D341Med (cell line): Measurements from ENCODE around the gene LMF1.

Source experiments
- DNase-seq: peaks from one replicate; pipeline ENCODE4 v3.0.0; 2012; ENCODE audit warnings: low spot score

Gene LMF1

DNA sequence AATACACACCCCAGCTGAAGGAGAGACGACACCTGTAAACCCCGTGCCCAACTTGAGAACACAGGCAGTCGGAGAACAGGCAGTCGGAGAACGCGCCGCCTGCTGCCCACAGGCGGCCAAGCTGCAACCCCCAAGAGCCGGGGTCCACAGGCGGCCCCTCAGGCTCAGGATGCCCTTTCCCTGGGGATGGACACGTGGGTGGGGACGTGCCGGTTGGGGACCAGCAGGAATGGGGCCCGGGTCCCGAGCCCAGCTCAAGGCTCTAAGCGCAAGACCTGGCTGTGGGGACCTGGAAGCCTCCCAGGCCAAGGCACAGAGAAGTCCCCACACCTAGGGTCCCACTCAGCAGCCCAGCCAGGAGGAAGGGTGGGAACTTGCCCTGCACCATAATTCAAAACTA lies 90.8 kb downstream of the LMF1 start:
- no peak for DNase-seq

DNA sequence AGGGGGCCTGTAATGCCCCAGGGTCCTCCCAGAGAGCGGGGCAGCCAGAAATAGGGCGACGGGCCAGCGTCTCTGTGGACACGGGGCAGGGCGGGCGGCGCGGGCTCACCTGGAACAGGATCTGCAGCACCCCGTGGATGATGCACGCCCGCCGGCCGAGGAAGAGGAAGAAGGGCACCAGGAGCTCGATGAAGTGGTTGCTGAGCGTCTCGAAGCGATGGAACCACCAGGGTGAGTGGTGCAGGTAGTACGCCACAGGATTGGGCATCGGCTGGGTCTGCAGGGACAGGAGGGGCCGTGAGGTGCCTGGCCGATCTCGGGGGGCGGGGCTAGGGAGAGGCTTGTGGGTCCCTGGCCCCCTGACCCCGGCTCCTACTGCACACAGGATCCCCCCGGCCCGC lies 91.3 kb downstream of the LMF1 start:
- DNase-seq: no peak

DNA sequence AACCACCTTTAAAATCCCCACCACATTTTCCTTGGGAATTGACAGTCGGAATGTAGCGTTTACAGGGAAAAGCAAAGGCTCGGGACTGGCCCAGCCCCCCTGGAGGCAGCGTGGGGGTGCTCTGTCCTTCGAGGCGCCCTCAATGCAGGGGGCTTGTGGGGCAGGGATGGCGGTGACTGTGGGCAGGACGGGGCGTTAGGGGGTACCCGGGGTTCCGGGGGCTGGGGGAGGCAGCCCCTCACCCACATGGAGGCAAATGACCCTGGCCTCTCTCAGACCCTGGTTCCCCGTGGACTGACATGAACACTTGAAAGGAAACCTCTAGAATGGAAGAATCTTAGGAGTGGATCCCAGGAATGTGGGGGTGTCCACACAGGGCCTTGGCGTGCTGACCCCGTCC lies 91.9 kb downstream of the LMF1 start:
- DNase-seq: no peak

DNA sequence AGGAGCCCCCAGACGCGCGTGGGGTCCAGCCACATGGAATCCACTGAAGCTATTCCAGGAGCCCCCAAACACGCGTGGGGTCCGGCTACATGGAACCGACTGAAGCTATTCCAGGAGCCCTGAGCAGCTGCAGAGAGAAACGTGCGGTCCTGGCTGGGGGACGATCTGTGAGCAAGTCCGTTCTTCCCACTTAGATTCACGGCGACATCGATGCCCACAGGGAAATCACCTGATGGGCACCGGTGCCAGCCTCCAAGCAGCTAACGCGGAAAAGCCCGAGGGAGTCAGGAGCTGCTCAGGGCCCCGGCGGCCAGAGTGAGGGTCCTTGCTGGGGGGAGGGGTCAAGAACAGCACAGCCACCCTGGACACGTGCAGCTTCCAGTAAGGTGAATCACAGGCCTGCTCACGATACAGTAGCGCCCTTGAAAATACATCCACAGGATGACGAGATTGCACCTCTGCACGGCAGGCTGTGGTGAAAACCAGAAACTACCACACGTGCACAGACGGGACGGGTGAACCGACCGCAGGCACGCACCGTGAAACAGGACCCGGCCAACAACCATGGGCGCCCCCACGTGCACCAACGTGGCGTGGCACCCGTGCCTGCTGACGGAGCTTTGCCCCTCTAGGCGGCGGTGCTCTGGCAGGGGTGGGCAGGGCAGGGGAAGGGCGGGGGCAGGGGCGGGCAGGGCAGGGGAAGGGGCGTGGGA lies 92.6 kb downstream of the LMF1 start:
- DNase-seq: peak; percentile 82

DNA sequence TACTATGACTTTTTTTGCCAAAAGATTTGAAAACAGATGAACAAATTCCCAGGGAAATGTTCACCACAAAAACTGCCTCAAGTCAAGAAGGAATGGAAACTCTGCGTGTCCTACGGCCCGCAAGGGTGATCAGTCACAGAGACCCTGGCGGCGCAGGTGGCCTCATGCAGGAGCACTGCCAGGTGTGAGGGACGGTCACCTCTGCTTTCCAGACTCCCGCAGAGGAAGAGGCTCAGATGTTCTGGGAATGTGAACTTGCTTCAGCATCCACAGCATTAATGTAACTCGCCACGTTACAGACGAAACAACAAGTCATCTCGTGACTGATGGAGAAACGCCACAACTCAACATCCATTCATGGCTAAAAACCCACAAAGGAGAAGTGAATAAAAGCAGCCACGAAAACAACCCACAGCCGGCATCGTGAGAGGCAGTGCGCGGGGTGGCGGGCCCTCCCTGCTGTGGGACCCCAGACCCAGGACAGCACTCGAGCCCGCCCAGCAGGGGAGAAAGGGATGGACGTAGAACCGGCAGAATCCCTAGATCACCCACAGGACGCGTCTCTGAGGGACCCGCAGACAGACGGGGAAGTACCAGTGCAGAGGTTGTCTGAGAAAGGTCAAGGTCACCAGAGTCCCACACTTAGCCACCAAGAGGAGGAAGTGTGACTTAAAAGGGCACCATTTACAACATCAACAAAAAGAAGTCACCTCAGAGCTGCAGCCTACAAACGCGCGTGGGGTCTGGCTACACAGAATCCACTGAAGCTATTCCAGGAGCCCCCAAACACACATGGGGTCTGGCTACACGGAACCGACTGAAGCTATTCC lies 93.3 kb downstream of the LMF1 start:
- DNase-seq: no peak

DNA sequence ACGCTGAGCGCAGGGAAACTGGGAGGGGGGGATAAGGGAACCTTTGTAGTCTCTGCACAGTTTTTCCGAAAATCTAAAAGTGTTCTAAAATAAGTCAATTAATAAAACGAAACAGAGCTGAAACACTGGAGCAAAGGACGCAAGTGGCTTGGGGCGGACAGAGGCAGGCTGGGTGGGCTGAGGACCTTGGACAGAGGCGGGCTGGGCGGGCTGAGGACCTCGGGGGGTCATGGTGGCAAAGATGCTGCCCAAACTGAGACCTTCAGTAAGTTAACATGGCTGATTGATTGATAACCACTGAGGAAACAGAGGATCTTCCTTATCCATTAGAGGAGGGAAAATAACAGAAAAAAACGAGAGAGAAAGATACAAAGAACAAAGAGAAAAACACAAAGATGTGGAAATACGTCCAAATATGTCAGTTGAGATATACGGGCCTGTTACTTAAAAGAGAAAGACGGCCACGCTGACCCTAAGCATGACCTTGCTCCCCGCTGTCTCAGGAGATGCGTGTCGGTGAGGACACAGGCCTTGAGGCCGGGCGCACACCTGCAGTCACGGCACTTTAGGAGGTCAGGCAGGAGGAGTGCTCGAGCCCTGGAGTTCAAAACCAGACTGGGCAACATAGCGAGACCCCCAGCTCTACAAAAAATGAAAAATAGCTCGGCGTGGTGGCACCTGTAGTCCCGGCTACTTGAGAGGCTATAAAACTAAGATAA lies 94.1 kb downstream of the LMF1 start:
- no peak for DNase-seq

DNA sequence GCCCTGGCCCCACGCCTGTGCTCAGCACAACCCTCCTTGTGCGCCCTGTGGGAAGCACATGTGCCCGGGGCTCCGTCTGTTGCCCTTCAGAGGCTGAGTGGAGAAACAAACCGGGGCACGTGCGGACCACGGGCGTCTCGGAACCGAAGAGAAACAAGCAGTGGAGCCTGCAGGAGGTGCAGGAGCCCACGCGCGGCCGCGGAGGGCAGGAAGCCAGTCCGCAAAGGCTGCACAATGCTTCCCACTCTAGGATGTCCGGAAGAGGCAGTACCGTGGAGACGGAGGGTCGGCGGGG lies 94.8 kb downstream of the LMF1 start:
- no peak for DNase-seq

DNA sequence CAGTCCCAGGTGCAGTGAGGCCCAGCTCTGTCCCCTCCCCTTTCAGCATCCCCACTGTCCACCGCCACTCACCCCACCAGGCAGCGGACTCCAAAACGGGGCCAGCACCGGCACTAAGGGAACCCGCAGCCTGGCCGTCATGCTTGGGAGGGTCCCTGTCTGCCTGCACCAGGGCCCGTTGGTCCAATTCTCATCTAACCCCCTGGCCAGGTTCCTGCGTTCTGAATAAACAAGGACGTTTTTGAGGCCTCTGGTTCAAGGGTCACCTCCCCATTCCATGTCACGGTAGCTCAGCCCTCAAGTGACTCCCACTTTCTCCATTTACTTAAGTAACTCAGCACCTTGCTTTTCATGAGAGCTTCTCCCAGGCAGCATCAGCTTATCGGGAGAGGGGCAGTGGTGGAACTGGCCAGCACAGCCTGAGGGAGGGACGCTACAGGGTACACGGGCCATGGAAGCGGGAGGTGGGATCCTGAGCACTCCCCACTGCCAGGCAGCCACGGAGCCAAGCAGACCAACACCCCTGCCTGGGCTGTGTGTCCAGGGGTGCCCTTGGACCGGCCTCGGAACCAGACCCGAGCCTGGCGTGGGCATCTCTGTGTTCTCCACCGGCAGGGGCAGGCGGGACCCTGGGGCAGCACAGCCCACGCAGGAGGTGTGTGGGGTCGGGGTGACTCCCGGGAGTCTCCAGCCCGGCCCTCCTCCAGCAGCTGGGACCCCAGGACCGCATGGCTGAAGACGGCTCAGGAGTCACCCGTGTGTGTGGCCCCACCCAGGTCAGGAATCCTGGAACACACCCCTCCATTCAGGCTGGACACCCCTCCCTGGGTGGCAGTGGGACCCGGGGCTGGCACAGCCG lies 95.4 kb downstream of the LMF1 start:
- no peak for DNase-seq

DNA sequence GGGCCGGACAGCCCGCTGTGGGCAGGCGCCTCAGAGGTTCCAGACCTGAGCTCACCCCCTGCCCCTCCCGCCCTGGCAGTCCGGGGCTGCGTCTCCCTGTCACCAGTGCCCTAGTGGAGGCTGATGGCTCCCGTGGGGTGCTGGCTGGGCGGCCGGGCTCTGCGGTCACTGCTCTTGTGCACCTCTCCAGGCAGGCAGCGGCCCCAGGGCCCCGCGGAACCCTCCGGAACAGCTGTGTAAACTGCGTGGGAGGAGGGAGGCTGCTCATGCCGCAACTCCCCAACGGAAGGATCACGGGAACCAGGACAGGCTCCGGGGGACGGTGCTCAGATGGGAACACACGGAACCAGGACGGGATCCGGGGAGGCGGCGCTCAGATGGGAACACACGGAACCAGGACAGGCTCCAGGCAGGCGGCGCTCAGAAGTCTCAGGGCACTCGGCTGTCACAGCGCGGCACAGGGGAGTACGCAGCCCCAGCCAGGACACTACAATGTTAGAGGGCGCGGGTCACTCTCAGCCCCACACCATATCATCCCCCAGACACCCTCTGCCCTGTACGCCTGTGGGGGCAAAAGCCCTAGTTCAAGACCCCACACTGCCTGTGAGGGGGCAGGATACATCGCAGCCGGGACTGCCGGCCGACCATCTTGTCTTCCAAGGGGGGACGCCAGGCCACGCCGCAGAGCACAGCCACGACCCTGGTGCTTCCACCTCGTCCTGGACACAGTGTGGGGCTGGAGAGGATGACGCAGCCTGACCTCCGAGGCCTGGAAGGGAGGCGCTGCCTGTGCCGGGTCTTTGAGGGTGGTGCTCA lies 96.2 kb downstream of the LMF1 start:
- no peak for DNase-seq

DNA sequence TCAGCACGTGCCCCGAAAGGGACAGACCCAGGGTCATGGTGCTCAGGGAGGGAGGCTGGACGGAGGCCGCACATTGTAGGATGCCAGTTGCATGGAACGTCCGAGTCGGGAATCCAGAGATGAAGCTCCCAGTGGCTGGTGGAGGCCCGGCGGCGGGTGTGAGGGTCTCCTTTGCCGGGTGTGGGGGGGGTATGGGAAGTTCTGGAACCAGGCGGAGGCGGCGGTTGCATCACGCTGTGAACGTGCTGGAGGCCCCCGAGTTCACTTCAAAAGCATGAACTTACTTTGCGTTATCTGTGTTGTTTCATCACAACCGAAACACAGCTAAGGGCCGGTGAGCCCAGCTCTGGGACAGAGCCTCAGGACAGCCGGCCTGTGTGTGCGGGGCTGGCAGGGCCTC lies 96.9 kb downstream of the LMF1 start:
- no peak for DNase-seq

DNA sequence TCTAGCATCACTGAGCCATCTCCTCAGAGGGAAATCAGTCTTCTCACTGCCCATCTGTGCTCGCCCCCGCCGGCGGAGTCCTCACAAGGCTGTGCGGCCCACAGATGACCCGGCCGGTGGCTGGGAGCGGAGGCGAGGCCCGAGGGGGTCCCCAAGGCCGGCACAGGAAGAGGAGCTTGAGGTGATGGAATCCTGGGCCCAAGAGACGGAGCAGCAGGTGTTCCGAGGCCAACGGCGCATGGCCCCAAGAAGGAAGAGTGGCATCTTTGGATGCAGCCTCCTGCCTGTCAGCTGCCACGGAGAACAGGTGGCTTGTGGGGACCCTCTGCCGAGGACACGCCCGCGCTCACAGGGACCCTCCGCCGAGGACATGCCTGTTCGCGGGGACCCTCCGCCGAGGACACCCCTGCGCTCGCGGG lies 97.5 kb downstream of the LMF1 start:
- DNase-seq: no peak

DNA sequence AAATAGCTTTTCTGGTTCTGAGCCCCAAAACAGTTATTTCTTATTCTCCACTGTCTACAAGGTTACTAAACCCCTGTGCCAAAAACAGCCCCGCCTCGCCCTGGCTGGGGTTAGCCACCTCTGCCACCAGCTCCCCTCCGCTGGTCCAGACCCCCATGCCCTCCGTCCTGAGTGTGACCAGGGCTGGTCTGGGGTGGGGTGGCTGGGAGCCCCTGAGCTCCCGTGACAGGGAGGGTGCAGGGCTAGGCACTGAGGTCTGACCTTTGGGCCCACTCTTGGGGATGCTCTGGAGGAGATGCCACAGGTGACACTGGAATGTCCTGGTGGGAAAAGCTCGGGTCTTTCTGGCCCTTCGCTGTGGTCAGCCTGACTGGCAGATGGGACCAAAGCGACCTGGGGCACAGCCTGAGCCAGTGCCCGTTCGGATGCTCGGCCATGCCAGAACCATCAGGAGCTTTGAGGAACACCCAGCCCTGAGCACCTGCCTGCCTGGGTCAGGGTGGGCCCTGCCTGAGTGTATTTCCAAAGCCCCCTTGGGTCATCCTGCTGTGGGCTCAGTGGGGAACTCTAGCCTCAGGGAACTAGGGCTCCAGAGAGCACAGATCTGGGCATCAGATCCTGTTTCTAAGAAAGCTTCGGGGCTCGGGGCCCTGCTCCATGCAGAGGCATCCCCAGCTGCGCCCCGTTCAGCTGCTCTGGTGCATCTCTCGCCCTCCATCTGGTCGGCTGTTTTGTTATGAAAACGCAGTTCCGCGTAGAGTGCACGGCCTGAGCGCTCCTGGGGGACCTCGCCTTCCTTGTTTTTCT lies 98.1 kb downstream of the LMF1 start:
- DNase-seq: no peak

DNA sequence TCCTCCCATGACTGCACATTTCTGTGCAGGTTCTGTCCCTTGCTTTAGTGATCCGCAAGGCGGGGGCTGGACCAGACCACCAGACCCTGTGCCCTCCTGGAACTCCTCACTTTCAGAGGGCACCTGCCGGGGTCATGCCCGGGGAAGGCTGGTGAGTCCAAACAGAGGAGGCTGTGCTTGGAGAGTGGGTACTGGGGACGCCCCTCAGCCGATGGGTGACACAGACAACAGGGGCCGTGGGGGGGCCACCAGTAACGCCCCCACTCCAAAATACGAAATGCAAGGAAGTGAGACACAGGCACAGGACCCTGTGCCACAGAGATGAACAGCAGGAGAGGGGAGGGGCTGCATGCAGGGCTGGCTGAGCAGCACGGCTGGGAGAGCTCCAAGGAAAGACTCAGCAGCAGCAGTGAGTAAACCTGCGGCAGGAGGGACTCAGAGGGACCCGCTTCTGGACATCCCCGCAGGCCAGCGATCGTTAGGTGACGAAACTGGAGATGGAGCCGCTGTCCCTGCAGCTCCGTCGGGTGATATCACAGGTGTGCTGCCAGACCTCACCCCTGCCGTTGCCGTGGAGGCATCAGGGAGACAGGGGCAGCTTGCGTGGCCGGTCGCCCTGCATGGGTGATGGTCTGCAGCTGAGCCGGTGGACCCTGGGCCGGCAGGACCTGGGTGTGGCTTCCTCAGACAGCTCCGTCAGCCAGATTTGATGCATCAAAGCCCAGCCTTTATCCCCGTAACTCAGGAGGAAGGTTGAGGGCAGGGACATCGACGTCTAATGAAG lies 99.0 kb downstream of the LMF1 start:
- no peak for DNase-seq

DNA sequence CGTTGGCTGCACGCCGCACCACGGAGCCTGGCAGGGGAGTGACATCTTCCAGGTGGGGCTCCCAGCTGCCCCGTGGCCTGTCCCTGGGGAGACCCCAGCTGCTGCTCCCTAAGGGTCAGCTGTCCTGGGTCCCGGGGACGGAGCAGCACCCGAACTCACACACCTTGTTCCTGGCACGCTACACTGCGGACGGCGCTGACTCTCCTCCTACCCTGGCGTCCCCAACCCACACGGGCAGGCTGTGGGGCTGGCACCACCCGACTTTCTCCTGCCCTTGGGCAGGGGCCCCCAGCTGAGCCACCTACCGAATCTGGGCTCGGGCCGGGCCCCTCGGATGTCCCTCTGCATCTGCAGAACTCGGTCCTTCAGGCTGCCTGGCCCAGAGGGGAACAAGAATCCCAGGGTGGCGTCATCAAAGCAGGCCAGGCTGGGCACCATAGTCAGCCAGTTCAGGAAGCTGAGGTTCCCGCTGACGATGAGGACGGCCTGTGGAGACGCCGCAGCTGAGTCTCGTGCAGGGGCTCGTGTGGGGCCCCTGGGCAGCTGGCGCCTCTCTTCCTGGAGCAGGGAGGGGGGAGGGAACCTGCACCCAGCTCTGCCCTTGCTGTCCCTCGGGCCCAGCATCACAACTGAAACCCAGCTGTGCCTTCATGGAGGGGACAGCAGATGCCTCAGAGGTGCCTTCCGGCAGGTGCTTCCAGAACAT lies 99.8 kb downstream of the LMF1 start:
- no peak for DNase-seq

DNA sequence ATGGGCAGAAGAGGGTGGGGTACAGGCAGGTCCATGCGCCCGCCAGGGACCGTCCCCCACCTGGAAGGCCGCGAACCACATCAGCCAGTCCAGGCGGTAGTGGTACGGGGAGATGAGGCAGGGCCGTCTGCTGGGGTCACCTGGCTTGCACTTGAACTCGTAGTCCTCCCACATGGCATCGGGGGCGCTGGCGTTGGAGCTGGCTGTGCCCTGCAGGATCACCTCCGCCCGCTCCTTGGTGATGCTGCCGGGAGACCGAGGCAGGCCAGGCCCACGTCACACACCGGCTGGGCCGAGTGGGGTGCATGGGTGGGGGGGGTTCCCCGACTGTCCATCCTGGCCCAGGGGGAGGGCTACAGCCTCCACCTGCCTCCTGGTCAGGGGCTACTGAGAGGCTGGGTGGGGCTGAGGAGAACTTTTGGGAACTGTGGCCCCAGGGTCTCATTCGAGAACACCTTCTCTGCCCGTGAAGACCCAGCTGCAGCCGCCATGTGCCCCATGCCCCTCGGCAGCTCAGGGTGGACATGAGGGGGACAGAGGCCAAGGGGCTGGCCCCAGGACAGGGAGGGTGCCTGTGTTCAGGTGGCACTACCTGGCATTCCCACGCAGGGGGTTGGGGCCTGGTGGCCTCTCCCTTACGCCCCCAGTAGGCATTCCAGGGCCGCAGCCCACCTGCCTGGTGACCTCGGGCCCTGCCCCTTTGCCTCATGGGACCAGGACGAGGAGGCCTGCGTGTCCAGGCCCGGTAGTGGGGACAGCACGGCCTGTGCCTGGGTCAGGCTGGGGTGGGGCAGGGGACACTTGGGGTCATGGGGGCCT lies 100.8 kb downstream of the LMF1 start:
- no peak for DNase-seq

DNA sequence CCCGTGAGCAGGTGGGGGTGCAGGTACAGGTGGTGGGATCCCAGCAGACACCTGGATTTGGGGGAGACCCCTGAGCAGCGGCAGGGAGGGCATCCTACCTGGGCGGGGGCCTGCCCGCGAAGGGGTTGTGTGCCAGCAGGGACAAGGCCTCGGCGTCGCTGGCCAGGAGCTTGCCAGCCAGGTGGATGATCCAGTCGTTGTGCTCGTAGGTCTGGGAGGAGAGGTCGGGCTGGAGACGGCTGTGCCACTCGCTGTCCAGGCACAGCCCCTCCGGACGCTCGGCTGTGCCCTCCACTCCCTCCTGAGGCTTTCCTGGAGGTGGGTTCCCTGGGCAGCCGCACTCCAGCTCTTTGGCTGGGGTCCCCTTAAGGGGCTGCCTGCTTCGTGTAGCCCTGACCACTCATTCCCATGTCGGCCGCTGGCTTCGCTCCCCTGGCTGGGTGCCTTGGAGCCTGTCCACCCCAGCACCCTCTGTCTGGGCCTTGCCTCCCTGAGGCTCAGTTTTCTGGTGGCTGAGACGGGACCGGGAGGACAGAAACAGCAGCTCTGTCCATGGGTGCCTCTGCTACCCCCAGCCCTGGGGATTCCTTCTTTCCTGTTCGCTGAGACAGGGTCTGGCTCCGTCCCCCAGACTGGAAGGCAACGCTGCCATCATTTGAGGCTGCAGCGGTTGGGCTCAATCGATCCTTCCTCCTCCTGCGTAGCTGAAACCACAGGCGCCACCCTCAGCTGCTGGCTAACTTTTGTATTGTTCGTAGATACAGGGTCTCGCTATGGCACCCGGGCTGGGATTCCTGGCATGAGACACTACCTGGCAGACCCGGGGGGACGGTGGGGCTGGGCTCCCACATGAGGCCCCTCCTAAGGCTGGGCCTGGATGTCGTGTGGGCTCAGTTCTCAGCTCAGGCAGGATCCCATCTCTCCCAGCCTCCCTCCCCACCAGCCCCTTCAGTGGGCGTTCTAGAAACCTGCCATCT lies 101.7 kb downstream of the LMF1 start:
- no peak for DNase-seq

DNA sequence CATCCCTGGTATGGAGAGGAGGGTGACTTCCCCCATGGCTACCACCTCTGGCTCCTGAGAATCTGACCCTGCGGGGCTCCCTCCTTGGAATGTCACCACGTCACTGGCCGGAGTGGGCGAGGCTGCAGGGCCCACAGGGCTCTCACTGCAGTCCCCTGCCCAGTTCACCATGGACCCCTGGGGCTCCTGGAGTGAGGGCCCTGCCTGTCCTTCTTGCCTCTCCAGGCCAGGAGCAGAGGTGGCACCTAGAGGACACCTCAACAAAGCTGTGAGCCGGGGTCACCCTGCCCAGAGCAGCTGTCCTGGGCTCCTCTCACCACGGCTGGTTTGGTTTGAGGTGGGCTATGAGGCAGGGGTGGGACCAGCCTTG lies 102.4 kb downstream of the LMF1 start:
- DNase-seq: no peak
